GM12891 (cell line): Measurements from ENCODE around the gene CDK5R1.

Source experiments
- POLR2A ChIP-seq: IDR thresholded peaks from 2 replicates; pipeline ENCODE4 v1.6.1; 2011; ENCODE audit warnings: low read depth, low read length, control low read depth
- TAF1 ChIP-seq: IDR thresholded peaks from 2 replicates; pipeline ENCODE4 v1.6.1; 2011; ENCODE audit warnings: low read depth, low read length, control low read depth

DNA sequence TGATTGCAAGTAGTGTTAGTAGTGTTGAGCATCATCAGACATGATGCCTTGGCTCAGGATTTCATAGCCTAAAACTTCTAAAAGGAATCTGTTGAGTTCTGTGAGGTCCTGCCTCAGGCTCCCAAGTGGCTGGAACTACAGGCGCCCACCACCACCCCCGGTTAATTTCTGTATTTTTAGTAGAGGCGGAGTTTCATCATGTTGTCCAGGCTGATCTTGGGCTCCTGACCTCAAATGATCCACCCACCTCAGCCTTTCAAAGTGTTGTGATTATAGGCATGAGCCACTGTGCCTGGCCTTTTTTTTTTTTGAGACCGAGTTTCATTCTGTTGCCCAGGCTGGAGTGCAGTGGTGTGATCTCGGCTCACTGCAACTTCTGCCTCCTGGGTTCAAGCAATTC is 36.8 kb upstream of the CDK5R1 start:
- TF ChIP-seq POLR2A (no peak), TAF1 (no peak)
